Astrocyte (in vitro differentiated cells and primary cell): ENCODE data around the gene PCCA.

Experiments used
- CTCF ChIP-seq: IDR thresholded peaks from 2 replicates; pipeline ENCODE4 v1.5.1; 2011; ENCODE audit warnings: low read depth, mild to moderate bottlenecking, inconsistent platforms, low read length, moderate library complexity; ENCODE audit not compliant: insufficient read depth
- EZH2 ChIP-seq: IDR thresholded peaks from 2 replicates; pipeline ENCODE4 v1.6.1; 2012; ENCODE audit warnings: mild to moderate bottlenecking, low read length, inconsistent platforms; ENCODE audit not compliant: insufficient read depth

GRCh38 chr13:100213576-100213975, 124.7 kb downstream of the PCCA start:
- no peak for TF ChIP-seq CTCF
- TF ChIP-seq EZH2, result no peak
